Measurements from ENCODE around the gene DESI1. TPM values are rescaled to one million over a fixed set of nuclear protein-coding genes. Genes with fewer than 3 reads are reported as not detected.

Gene DESI1
- total RNA-seq, 1 experiment from 2014 or later, result 40.8 TPM

DNA sequence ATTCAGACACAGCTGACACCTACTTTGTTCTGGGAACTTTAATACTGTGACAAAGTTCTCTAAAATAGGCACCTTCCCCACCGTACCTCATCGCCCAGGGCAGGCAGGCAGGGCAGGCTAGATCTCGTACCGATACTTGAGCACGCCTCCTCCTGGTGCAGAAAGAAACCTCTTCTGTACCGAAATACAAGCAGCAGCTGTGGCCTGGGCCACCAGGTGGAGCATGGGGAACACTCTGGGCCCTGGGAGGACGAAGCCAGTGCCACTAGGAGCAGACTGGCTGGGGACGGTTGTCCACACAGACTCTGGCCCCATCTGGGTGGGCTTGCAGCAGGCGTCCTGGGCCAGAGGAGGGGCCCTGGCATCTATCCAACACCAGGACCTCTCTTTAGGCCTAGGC lies 44.0 kb downstream of the DESI1 start:
- Histone ChIP-seq H3K4me2 (ENCODE audit: low read length) (no peak overlapping the region), H3K9me2 (ENCODE audit: insufficient read depth) (no peaks in the 10 kb centered on the region), H3K4me3 (replicated peaks in 1 of 2; ENCODE audit: low read depth in 1 of 2, low read length in 2 of 2) (no peak overlapping the region), H3K27ac (ENCODE audit: low read depth, low read length) (no peak overlapping the region), H3K9me3 (ENCODE audit: control insufficient read depth in 1 of 2, insufficient read depth in 1 of 2, low read depth in 1 of 2, low read length in 2 of 2) (no peaks in the 10 kb centered on the region), H4K20me1 (ENCODE audit: insufficient read depth) (no peaks in the 10 kb centered on the region), H2AFZ (ENCODE audit: low read depth, low read length, poor library complexity, severe bottlenecking) (no peak overlapping the region), H3K36me3 (ENCODE audit: control insufficient read depth in 1 of 2, insufficient read depth in 2 of 2, low read length in 2 of 2) (0 out of 4 replicates have a peak, but pooled peaks cover 2 to 11% of the 10 kb centered on the region in 2 experiments), H3K27me3 (ENCODE audit: insufficient read depth, low read length) (no peaks in the 10 kb centered on the region), H3K4me1 (ENCODE audit: control insufficient read depth in 1 of 2, insufficient read depth in 2 of 2, low read length in 2 of 2) (no peaks in the 10 kb centered on the region), H3K79me2 (ENCODE audit: insufficient read depth, low read length) (no peaks in the 10 kb centered on the region), H3K9ac (ENCODE audit: low read length) (no peak overlapping the region)
- peak; percentile 35 for DNase-seq (ENCODE audit: low read depth, low spot score)
- CTCF ChIA-PET, result interaction anchor here (1.3 kb wide), 1 partner anchor 13 kb away, joined by 4 read pairs; the partner anchor contains the start of gene PMM1
- peak; percentile 97 for ATAC-seq
- RAD21 ChIA-PET (ENCODE audit: low non-redundant PET in 1 of 2, low total read pairs in 2 of 2, uncharacterized antibody in 2 of 2, unreplicated experiment in 2 of 2), result no interaction called here
- peak; percentile 89 to 98 (median 90) for TF ChIP-seq CTCF (IDR thresholded peaks at IDR 0.05 in 2 of 3, conservative IDR thresholded peaks at IDR 0.05 in 1 of 3; ENCODE audit: borderline replicate concordance in 1 of 3, insufficient read depth in 1 of 3, low read depth in 2 of 3, low read length in 2 of 3)
- TF ChIP-seq RAD21 (IDR thresholded peaks at IDR 0.05; ENCODE audit: low read depth), result peak; percentile 82
- TF ChIP-seq TCF7L2 (IDR thresholded peaks at IDR 0.05; ENCODE audit: borderline replicate concordance, extremely low read depth, insufficient read depth, insufficient read length), result no peak
- BruUV-seq (replicated peaks), result TSS peak; percentile 53
- intact Hi-C loops (cut with micrococcal nuclease), result no loop called here
- POLR2A ChIA-PET, result interaction anchor here (0.9 kb wide), 1 partner anchor 13 kb away, joined by 4 read pairs; the partner anchor contains the start of gene PMM1

- POLR2A ChIA-PET, result interaction anchor here (1.0 kb wide), 1 partner anchor 42 kb away, joined by 4 read pairs; no protein-coding TSS in a partner anchor
- Histone ChIP-seq H3K4me2 (ENCODE audit: low read length) (no peak overlapping the region), H3K36me3 (ENCODE audit: control insufficient read depth in 1 of 2, insufficient read depth in 2 of 2, low read length in 2 of 2) (0 out of 4 replicates have a peak, but pooled peaks cover 2 to 11% of the 10 kb centered on the region in 2 experiments), H2AFZ (ENCODE audit: low read depth, low read length, poor library complexity, severe bottlenecking) (no peak overlapping the region), H3K27ac (ENCODE audit: low read depth, low read length) (no peak overlapping the region), H3K9me2 (ENCODE audit: insufficient read depth) (no peaks in the 10 kb centered on the region), H4K20me1 (ENCODE audit: insufficient read depth) (no peaks in the 10 kb centered on the region), H3K9me3 (ENCODE audit: control insufficient read depth in 1 of 2, insufficient read depth in 1 of 2, low read depth in 1 of 2, low read length in 2 of 2) (no peaks in the 10 kb centered on the region), H3K27me3 (ENCODE audit: insufficient read depth, low read length) (no peaks in the 10 kb centered on the region), H3K4me3 (replicated peaks in 1 of 2; ENCODE audit: low read depth in 1 of 2, low read length in 2 of 2) (no peak overlapping the region), H3K9ac (ENCODE audit: low read length) (no peak overlapping the region), H3K4me1 (ENCODE audit: control insufficient read depth in 1 of 2, insufficient read depth in 2 of 2, low read length in 2 of 2) (no peaks in the 10 kb centered on the region), H3K79me2 (ENCODE audit: insufficient read depth, low read length) (no peaks in the 10 kb centered on the region)
- no peak for ATAC-seq
- DNase-seq (ENCODE audit: low read depth, low spot score), result no peak
- RAD21 ChIA-PET (ENCODE audit: low non-redundant PET in 1 of 2, low total read pairs in 2 of 2, uncharacterized antibody in 2 of 2, unreplicated experiment in 2 of 2), result no interaction called here
- CTCF ChIA-PET, result no interaction called here
- TF ChIP-seq EZH2phosphoT487 (IDR thresholded peaks at IDR 0.05; ENCODE audit: borderline replicate concordance) (no peak), ZBTB33 (IDR thresholded peaks at IDR 0.05; ENCODE audit: extremely low read depth, insufficient replicate concordance, low read length) (no peak), SP1 (IDR thresholded peaks at IDR 0.05; ENCODE audit: low read depth) (no peak), EZH2 (IDR thresholded peaks at IDR 0.05) (no peak), SIN3A (IDR thresholded peaks at IDR 0.05; ENCODE audit: low read depth) (no peak), POLR2A (IDR thresholded peaks at IDR 0.05; ENCODE audit: borderline replicate concordance, extremely low read depth, insufficient read depth, insufficient read length) (no peak), ZNF274 (IDR thresholded peaks at IDR 0.05; ENCODE audit: low read depth, low read length) (no peak)
- no TSS peak for BruUV-seq (replicated peaks)
- intact Hi-C loops (cut with micrococcal nuclease), result no loop called here
Measured at GRCh38 chr22:41575533-41575932, 45.3 kb downstream of the DESI1 start.

Measured in HCT116 (cell line).